Measurements from ENCODE around the gene ADISSP. TPM values are rescaled to one million over a fixed set of nuclear protein-coding genes. Genes with fewer than 3 reads are reported as not detected.

ADISSP gene
- total RNA-seq, 1 donor from 2014 or later = 24.9 TPM

- no peak for DNase-seq (ENCODE audit: low spot score in 2 of 2, unreplicated experiment in 2 of 2)
Measured at GRCh38 chr20:3804254-3804751, 36.8 kb upstream of the ADISSP start.

GRCh38 chr20:3803854-3804253, 36.3 kb upstream of the ADISSP start:
- no peak overlapping the region for H3K27ac Mint-ChIP-seq

More at GRCh38 chr20:3804254-3804751, 36.8 kb upstream of the ADISSP start:
- H3K4me1 Mint-ChIP-seq = peaks cover 31% of the 10 kb centered on the region
- no peak for TF ChIP-seq CTCF (IDR thresholded peaks at IDR 0.05; ENCODE audit: unreplicated experiment)
- no peaks in the 10 kb centered on the region for H3K9me3 Mint-ChIP-seq
- no peak overlapping the region for H3K27ac Mint-ChIP-seq
- peaks cover 20% of the 10 kb centered on the region for H3K36me3 Mint-ChIP-seq
- H3K27me3 Mint-ChIP-seq (ENCODE audit: low read depth) = no peaks in the 10 kb centered on the region
- H3K4me3 Mint-ChIP-seq = no peak overlapping the region

GRCh38 chr20:3803289-3803688, 35.7 kb upstream of the ADISSP start:
- no peak for DNase-seq (ENCODE audit: low spot score in 2 of 2, unreplicated experiment in 2 of 2)
- H3K27ac Mint-ChIP-seq = no peak overlapping the region
- H3K9me3 Mint-ChIP-seq = no peaks in the 10 kb centered on the region
- H3K4me1 Mint-ChIP-seq = peaks cover 38% of the 10 kb centered on the region
- H3K27me3 Mint-ChIP-seq (ENCODE audit: low read depth) = no peaks in the 10 kb centered on the region
- peaks cover 20% of the 10 kb centered on the region for H3K36me3 Mint-ChIP-seq
- no peak for TF ChIP-seq CTCF (IDR thresholded peaks at IDR 0.05; ENCODE audit: unreplicated experiment)
- H3K4me3 Mint-ChIP-seq = no peak overlapping the region

More at GRCh38 chr20:3803854-3804253, 36.3 kb upstream of the ADISSP start:
- peaks cover 34% of the 10 kb centered on the region for H3K4me1 Mint-ChIP-seq
- DNase-seq (ENCODE audit: low spot score in 2 of 2, unreplicated experiment in 2 of 2) = no peak
- no peaks in the 10 kb centered on the region for H3K27me3 Mint-ChIP-seq (ENCODE audit: low read depth)
- H3K9me3 Mint-ChIP-seq = no peaks in the 10 kb centered on the region
- H3K4me3 Mint-ChIP-seq = no peak overlapping the region
- peaks cover 20% of the 10 kb centered on the region for H3K36me3 Mint-ChIP-seq
- no peak for TF ChIP-seq CTCF (IDR thresholded peaks at IDR 0.05; ENCODE audit: unreplicated experiment)

GRCh38 chr20:3802524-3803239, 35.1 kb upstream of the ADISSP start:
- no peaks in the 10 kb centered on the region for H3K9me3 Mint-ChIP-seq
- H3K27me3 Mint-ChIP-seq (ENCODE audit: low read depth) = no peaks in the 10 kb centered on the region
- peaks cover 20% of the 10 kb centered on the region for H3K36me3 Mint-ChIP-seq
- no peak overlapping the region for H3K4me3 Mint-ChIP-seq
- no peak for TF ChIP-seq CTCF (IDR thresholded peaks at IDR 0.05; ENCODE audit: unreplicated experiment)
- no peak overlapping the region for H3K27ac Mint-ChIP-seq
- peaks cover 36% of the 10 kb centered on the region for H3K4me1 Mint-ChIP-seq
- DNase-seq (ENCODE audit: low spot score in 2 of 2, unreplicated experiment in 2 of 2) = no peak

GRCh38 chr20:3801846-3802245, 34.3 kb upstream of the ADISSP start:
- Mint-ChIP-seq H3K4me3 (no peak overlapping the region), H3K27me3 (ENCODE audit: low read depth) (no peaks in the 10 kb centered on the region), H3K4me1 (peaks cover 36% of the 10 kb centered on the region), H3K27ac (no peak overlapping the region), H3K36me3 (peaks cover 20% of the 10 kb centered on the region), H3K9me3 (no peaks in the 10 kb centered on the region)
- no peak for DNase-seq (ENCODE audit: low spot score in 2 of 2, unreplicated experiment in 2 of 2)
- TF ChIP-seq CTCF (IDR thresholded peaks at IDR 0.05; ENCODE audit: unreplicated experiment) = no peak
